ENCODE results near the gene HERPUD1.

GRCh38 chr16:56915336-56916119 lies 16.4 kb upstream of the HERPUD1 start:
- no peak for TF ChIP-seq CTCF (IDR thresholded peaks at IDR 0.05)
- TF ChIP-seq EZH2 (IDR thresholded peaks at IDR 0.05) = no peak
- TF ChIP-seq EZH2phosphoT487 (IDR thresholded peaks at IDR 0.05) = no peak

Data from neural progenitor cell (in vitro differentiated cells).